ENCODE results near the gene CDK14.

Gene CDK14

DNA sequence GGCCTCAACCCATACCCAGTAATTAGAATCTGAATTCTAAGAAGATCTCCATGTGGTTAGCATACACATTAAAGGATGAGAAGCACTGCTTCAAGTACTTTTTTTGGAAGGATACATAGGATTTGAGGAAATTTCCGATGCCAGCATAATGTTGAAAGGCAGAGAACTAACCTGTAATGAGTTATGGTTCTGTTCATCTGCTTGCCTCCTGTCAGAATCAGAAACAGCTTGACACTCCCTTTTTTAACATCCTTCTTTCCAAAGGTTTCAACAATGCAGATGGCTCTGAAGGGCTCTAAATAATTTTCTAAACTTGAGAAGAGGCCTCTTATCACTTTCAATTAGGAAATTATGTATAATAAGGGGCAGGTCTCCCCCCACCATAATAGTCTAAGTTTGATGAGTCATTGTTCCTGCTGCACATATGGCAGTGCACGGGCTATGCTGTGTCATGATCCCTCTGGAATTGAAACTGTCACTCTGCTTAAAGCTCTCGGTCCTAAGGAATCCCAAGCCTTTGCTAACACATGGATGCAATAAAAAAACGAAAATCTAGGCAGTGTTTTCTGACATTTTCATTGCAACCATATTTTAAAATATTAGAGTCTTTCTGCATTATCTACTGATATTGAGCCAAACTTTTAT is 376.9 kb downstream of the CDK14 start:
- DNase-seq, result no peak

DNA sequence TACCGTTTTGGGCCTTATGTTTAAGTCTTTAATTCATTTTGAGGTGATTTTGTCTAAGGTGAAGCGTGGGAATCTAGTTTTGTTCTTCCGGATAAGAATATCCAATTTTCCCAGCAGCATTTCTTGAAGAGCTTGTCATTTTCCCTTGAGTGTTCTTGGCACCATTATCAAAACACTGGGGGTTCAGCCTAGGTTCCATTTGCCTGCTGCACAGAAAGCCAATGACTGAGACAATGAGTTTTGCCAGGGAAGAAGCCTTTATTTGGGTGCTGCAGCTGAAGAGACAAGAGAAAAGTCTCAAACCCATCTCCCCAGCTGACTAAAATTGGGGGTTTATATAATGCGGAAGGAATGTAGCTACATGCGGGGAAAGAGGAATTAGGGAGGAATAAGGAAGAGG is 380.9 kb downstream of the CDK14 start:
- no peak for DNase-seq

DNA sequence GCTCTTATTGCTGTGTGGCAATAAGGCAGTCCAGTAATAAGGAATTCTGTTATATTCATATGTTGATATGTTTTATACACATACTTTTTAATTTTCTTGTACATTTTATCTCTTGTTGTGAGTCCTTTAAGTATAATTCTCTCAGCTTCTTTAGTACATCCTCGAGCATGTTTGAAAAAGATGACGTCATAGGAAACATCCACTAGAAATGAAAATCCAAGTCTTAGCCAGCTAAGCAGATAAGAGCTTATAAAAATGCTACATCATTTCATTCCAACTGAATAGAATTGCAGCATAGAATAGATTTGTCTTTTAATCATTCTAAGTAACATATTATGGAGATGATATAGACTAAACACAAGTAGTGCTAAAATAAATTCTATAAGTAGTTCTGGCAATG is 384.4 kb downstream of the CDK14 start:
- no peak for DNase-seq

DNA sequence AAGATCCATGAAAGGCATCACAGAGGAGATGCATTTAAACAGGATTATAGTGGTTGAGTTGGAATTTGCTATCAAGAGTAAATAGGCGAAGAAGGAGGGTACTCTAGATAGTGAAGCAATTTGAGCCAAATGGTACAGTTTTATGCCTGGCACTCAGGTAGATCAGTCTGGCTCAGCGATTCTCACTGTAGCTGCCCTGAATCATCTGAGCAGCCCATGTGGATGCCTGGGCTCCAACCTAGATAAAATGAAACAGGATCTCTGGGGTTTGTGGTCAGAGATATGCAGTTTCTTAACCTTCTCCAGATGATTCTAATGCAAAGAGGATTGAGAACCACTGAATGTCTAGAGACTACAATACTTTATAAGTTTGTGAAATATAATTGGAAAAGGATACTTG is 386.1 kb downstream of the CDK14 start:
- DNase-seq, result no peak

DNA sequence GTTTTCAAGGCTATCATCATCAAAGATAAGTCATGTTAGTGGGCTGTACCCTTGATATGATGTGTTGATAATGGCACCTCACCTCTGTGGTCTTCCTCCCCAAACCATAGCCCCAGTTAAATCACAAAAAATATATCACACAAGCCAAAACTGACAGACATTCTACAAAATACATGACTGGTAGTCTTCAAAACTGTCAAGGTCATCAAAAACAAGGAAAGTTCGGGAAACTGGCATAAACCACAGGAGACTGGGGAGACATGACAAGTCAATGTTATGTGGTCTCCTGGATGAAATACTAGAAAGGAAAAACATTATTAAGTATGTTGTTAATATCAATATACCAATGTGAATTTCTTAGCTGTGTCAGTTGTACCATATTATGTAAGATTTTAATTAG is 388.6 kb downstream of the CDK14 start:
- DNase-seq, result no peak

DNA sequence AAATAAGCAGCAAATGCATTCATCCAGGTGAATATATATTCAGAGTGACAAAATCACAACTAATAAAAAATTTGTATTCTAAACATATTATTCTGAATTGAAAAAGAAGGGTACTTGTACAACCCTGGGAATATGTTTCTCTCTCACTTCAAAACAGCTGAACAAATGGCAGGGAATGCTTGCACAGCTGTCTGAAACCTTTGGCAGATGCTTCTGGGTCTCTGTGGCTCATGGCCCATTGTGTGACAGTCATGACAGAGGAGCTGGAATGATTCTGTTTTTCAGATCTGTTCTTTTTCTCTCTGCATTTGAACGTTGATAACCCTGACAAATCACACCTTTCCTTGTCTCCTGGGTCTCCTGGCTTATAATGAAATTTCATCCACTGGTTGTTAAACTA is 392.4 kb downstream of the CDK14 start:
- no peak for DNase-seq

DNA sequence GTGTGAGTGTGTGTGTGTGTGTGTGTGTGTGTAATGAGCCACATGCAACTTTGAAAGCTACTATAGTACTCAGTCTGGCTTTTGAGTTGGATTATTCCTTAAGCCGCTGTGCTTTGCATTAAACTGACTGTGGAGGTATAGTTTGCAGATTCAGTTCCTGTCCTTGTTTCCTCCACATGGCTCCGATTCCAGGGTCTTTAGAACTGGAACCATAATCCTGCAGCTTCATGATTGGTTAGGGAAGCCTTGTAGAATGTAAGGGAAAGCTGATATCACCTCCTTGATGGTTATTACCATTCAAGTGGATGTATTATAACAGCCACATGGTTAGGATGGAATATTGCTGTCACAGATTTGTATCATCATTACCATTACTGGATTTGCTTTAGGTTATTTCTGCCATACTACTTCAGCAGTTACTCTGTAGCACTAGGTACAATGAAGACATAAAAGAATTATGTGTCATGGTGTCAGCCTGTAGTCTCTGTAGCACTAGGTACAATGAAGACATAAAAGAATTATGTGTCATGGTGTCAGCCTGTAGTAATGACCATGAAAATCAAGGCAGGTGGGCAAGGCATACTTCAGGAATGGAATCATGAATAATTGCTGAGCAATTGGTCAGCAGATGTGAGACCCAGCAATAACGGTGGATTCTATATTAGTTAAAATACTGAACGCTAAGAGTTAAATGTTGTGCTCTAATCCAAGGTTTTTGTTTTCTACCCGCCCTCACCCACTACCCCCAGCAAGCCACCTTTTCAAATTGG is 393.1 kb downstream of the CDK14 start:
- DNase-seq, result no peak

DNA sequence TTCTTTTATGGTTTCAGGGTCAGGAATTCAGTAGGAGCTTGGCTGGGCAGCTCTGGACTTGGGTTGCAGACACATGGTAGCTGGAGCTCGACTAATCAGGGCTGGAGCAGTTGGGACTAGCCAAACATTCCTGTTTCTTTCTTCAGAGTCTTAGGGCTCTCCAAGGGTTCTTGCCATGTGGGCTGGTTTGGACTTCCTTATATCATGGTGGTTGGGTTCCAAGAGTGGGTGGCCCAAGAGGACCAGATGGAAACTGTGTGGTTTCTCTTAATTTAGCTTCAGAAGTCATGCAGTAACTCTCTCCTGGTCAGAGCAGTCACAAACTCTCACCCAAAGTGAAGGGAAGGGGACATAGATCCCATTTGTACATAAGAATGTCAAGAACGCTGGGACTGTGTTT is 398.0 kb downstream of the CDK14 start:
- no peak for DNase-seq

DNA sequence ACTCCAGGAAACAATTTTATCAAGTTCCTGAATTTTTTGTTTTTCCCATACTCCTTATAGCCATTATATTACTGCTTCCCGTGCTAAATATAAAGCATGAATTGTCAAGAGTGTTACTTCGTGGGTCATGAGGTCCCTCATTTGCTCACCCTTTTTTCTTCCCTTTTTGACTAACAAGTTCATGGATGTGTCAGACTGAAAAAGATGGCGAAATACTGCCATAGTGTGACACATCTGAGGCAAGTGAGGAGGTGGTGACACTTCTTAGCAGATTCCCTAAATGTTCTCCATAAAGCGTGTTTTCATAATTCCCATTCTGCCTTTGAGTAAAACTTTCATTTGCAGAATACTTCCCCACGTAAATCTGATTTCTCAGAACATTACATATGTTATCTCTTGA is 398.5 kb downstream of the CDK14 start:
- no peak for DNase-seq

DNA sequence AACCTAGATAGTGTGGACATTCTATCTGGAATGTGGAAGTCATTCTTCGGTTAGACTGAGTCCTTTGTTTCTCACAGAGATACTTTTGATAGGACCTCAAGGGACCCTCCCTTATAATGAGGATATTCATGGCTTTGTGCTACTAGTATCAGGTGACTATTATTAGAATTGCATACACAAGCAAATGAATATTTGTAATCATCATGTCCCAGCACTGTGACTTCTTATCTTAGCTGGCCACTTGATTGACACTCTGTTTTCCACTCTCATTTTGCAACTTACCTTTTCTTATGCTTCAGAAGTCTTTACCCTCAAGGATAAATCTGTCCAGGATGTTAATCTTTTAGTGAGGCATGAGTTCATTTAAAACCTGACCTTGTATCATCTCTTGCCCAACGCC is 399.9 kb downstream of the CDK14 start:
- DNase-seq, result no peak

DNA sequence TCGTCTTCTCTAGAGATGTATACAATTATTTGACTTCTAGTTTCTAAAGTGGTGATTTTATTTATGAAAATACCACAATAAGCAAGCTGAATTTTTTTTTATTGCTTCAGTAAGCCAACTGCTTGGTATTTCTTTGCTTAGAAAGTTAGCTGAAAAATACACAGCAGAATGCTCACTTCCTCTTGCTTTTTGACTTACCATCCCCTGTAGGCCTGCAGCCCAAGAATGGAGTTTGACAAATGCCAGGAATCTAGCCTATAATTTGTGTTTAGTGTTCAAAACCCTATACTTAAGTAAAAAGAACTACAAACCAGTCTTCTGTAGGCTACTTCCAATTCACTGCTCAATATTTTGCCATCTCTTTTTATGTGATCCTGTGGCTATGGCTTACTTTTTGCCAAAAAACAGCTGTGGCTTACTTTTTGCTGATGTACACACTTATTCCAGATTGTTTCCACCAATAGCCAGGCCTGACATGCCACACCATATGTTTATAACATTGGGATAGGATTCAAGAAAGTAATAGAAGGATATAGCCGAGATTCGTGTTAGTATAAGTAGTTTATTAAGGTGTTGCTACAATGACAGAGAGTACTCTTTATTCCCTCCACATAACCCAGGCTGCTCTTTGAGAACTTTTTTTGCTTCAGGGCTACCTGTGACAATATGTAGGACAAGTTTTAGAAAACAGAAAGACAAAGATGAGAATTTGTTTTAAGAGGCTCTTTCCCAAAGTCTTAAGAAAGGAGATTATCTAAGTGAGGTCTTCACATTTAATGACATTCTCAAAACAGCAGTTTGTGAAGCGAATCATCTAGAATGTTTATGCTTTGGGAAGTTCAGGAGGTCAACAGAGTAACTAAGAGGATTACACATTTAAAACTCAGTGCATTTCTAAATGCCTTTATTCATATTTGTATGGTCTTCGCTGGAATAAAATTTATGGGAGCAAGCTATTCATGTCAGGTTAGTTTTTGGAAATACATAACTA is 404.2 kb downstream of the CDK14 start:
- no peak for DNase-seq

DNA sequence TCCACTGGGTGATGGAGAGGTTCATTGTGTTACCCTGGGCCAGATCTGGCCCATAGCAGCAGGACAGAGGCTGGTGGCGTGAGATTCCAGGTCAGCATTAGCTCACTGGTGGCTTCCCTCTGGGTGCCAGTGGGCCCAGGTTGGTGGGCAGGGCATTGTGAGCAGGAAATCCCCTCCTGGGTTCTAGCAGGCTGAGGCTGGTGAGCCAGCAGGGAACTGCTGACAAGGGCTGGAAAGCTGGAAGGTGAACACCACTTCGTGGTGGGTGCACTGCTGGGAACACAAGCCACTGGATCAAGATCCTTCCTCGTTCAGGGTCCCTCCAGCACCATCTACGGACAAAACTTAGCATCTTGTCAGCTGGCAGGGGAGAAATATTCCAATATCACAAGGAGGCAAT is 408.9 kb downstream of the CDK14 start:
- DNase-seq, result no peak

DNA sequence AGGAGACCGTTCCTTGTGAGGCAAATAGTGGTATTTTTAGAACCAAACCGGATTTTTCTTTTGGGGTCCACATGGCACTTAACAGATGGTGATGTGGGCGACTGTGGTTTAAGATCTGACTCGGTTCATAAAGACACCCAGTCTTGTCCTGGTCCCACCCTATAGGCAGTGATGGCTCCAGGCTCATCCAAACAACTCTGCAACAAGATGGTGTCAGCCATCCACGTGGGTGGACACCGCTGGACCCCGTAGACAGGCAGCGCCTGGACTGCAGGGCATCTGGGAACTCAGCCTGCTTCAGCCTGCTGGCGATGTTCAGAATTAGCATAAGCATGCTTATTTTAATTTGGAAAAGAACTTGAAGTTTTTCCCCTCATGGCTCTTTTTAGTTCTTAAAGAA is 409.7 kb downstream of the CDK14 start:
- no peak for DNase-seq

DNA sequence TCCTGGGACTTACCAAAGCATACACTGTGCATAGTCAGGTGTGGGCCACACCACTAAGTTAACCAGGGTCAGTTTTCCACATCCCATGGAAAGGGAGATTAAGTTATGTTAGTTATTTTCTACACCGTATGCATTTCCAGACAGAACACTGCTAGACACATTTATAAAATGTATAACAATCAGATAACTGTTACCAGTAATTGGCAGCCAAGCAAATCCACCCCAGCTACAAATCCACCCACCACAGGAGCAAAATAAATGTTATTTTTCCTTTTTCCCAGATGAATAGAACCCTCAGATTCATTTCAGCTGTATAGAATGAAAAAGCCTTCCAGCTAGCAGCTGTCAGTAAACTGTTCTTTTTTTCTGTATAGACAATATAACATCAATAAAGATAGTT is 411.2 kb downstream of the CDK14 start:
- DNase-seq, result no peak

DNA sequence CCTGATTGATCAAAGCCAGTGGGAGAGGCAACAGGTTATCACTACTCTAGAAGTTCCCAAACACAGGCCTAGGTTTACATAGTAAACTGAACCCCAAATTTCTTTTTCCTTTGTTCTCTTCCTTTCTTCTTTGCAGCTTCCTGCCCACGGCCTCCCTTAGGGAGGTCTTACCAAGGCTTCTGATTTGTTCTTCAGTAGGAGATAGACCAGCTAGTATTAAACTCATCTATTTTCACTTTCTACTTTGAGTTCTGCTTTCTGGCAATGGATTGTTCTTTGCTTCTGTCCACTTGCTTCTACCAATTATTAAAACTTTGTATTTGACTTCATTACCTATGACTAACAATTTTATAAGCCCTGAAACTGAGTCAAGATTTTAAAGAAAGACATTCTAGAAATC is 417.0 kb downstream of the CDK14 start:
- no peak for DNase-seq

DNA sequence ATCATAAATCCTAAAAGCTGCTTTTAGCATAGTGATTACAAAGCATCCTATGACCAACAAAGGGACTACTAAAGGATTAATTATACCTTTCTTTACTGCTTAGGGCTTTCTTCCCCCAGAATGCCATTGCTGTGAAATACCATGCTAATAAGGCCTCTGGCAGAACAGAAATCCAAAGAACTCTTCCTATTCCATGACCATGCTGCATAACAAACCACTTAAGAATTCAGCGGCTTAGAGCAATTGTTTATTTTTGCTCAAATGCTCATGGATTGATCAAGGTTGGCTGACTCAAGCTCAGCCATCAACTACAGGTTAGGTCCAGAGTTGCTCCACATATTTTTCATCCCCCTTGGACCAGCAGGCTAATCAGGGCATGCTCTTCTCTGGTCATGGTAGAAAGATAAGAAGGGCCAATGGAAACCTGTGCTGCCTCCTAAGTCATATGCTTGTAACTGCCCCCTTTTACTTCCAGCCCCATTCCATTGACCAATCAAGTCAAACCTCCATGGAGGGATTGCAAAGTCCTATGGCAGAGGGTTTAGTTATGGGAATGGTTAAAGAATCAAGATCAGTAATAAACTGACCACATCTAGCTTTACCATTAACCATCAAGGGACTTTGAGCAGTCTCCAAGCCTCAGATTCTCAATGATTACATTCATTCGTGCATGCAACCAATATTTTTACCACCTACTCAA is 423.7 kb downstream of the CDK14 start:
- DNase-seq, result no peak

DNA sequence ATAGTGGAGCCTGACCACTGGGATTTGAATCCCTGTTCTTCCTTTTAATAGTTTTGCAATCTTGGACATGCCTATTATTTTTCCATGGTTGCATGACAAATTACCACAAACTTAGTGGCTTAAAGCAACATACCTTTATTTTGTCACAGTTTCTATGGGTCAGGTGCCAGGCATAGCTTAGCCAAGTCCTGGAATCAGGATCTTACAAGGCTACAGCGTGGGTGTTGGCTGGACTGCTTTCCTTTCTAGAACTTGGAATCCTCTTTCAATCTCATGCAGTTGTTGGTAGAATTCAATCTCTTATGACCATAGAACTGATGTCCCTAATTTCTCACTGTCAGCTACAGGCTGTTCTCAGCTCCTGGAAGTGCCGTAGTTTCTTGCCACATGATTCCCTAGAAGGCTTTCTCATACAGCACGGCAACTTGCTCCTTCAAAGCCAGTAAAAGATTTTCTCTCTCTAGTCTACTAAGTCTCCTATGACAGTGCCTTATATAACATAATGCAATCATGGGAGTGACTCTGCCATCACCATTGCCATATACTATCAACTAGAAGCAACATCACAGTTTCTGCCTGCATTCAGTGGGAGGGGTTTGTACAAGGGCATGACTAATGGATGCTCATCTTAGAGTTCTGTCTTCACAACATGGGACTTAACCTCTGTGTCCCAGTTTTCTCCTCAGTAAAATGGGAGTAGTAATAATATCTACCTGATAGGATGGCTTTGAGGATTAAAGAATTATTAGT is 424.7 kb downstream of the CDK14 start:
- no peak for DNase-seq

DNA sequence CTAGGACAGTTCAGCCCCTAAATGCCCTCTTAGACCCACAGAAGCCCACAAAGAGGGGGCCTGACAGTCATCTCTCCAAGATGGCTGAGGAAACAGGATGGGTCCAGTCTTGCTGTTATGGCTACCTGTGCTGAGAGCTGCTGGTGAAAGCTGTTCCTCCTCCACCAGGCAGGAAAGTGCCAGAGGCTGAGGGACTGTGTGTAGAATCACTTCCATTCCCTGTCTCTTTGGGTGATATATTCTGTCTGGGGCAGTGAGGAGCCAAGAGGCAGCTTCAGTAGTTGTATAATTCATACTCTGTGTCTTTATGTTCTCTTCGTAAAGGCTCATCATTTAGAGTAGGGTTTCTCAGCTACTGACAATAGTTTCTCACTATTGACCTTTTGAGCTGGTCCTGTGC is 425.8 kb downstream of the CDK14 start:
- no peak for DNase-seq

DNA sequence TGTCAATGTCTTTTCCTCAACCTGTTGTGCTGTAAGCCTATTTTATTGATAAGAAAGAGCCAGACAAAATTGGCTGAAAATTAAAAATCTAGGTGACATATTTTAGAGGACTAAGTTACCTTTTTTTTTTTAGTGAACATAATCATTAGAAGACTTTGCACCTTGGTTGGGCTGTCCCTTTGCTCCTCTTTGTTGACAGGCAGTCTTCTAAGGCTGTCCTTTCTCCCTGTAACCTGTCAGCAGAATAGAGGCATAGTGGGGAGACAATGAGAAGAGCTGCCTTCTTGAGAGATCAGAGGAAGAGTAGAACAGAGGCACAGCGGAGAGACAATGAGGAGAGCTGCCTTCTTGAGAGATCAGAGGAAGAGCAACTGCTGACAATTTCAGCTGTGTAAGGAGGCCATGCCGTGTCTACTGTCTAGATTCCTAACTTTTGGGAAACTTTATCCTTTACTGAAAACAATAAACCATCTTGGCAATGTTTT is 429.8 kb downstream of the CDK14 start:
- no peak for DNase-seq

DNA sequence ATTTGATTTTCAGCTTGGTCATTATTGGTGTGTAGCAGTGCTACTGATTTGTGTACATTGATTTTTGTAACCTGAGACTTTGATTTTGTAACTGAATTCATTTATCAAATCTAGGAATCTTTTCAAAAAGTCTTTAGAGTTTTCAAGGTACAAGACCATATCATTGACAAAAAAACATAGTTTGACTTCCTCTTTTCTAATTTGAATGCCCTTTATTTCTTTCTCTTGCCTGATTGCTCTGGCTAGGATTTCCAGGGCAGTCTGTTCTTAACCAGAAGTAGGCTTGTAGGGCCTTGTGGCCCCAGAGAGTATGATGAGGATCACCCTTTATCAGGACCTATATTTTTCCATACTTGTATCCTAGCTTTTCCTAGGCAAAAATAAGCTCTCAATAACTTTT is 433.6 kb downstream of the CDK14 start:
- DNase-seq, result no peak

DNA sequence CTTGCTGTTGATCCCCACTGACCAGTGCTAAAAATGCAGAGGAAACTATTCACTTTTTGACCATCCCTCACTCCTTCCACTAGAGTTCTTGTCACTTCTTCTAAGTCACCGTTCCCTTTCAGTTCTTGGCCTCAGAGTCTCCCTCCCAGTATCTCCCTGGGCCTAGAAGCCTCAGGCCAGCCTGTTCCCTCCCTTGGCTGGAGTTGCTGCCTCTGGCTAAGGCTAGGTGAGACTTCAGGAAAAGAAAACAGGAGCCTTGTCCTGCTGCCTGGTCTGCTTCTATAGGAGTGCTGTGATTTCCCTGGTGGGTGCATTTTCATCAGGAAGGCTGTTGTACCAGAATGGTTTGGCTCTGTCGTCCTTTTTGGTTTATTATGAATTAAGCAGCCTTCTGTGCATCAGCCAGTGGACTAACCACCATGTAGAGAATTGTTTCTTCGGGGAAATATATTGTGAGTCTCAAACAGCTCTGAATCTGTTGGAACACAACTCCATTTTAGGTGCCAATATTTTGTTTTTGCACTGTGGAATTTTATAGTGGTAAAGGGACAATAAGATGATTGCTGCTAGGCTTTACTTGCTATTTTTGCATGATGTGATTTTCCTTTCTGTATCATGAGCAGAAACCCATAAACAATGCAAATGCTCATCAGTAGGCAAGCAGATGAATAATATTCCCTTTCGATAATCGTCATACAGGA is 434.7 kb downstream of the CDK14 start:
- no peak for DNase-seq
